ENCODE results near the gene AFF3.

Gene AFF3

DNA sequence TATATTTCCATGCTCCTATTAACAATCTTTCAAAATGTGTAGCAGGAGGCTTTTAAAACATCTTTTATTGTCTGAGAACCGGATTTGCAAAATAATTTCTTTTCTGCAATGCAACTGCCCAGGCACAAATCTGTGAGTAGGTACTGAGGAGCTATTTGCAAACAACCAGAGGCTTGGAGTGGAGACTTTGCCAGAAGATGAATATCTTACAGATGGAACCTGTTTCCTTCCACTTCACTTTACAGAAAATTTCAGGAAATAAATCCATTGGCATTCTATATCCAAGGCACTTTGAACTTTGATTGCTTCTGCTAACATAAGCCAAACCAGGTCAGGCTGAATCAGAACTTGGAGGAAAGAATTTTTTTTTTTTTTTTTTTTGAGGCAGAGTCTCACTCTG lies 415.2 kb downstream of the AFF3 start:
- DNase-seq, result no peak

DNA sequence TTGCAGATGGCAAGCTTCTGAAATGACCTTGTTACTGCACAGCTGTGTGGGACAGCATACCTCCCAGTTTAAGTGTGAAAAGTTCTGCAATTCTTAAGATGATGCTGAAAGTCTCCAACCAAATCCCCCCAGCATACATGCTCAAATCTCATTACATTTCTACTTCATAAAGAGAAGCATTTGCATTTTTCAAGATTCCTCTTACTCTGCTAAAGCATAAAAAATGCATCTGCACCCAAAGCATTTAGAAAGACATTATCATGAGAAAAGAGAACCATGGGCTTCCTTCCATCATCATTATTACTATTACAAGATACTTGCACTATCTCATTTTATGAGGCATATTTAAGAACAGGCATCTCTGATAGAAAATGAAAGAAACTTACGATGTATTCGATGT lies 415.7 kb downstream of the AFF3 start:
- no peak for DNase-seq

DNA sequence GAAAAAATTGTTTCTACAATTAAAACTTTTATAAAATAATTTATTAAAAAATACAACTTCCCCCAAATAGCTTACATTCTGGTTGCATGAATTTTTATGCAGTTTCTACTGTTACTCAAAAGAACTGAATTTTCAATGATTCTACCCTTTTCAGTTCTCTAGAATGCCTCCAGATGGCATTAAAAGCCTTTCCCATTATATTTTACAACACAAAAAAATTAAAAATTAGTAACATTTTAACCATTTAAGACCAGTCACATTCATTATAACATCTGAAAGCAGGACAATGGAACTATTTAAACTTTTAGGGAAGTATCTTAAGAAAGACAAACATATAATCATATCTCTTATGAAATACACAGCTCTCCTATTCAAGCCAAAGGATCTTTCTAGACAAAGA lies 416.6 kb downstream of the AFF3 start:
- DNase-seq, result no peak

DNA sequence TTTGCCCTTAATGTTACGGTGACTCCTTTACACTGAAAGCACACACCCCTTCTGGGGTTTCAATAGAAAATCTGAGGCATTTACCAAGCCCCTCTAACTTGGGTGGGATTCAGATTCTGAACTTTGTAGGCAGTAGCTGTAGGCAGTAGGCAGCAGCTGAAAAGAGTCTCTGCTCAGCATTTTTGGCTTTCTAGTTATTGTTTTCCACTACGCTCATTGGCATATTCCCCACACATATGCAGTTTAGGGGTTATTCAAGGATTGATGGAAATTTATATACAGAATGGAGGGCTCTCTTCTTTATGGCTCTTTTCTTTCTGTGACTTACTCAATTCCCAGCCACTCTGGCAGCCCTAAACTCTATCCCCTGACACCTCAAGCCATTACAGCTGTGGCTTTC lies 419.9 kb downstream of the AFF3 start:
- no peak for DNase-seq

DNA sequence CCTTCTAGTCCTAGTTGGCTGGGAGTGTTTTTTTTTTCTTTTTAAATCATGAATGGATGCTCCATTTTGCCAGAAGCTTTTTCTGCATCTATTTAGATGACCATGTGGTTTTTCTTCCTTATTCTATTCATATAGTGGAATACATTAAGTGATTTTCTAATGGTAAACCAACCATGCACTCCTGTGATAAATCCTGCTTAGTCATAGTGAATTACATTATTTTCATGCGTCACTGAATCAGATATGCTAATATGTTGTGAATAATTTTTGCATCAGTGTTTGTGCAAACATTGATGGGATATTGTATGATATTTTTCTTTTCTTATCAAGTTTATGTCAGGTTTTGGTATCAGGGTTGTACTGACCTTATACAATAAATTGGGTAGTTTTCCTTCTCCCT lies 423.3 kb downstream of the AFF3 start:
- no peak for DNase-seq

DNA sequence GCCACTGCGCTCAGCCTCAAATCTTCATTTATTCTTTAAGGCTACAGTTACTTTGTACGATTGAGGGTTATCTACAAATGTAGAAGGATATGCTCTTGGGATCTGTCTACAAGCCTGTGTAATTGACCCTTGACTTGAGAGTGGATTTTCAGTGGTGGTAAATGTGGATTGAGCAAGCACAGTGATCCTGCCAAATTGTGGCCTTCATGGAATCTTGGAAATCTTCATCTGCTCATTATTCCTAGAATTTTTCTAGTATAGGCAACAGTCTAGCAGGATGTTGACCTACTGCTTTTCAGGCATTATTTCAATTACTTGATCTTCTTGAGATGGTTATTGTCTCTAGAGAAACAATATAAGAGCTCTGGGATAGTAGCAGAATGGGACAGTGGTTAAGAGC lies 426.4 kb downstream of the AFF3 start:
- DNase-seq, result no peak

DNA sequence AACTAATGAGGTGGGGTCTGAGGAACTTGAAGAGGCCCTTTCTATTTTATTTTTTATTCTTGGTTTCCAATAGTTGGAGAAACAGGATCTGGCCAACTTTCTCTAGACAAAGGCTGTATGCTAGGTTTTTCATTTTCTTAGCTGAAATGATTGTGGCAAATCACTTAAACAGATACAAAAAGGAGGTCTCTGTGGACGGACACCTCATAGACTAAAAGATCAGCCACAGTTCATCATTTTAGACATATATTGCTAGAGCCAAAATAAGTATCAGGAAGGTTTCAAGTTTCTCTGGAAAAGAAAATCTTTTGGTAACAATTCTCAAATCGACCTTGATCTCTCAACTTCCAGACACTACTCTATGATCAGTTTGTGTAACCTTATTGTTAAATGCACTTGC lies 428.0 kb downstream of the AFF3 start:
- DNase-seq, result no peak

DNA sequence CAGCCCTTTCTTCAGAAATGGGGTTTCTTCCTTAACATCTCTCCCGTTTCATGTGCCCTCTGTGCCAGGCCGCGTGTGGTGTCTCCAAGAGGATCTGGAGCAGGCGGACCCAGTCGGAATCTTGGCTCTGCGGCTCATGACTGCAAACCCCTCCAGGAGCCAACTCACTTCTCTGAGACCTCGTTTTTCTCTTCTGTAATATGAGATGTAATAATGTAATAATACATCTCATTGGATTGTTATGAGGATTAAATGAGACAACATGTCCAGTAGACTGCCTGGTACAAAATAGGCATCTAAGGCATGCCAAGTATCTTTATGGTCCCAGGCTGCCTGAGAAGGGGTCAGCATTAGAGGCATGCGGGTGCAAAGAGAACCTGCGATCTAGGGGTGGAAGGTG lies 431.2 kb downstream of the AFF3 start:
- DNase-seq, result no peak

DNA sequence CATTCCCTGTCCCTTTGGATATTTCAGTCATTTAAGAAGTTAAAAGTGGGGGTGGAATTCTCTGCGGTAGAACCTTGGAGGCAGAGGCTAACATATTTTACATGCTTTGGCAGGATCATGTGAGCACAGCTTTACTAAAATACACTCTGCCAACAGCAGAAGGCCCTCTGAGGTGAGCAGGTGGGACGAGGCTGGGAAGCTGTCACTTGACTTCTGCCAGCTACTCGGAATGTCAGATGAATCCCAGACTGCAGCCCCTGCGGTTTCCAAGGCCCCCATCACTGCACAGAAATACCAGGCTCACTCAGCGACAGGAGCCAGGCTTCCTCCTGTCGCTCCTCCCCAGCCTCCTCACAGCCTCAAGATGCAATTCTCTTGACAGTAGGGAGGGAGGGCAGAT lies 431.7 kb downstream of the AFF3 start:
- no peak for DNase-seq

DNA sequence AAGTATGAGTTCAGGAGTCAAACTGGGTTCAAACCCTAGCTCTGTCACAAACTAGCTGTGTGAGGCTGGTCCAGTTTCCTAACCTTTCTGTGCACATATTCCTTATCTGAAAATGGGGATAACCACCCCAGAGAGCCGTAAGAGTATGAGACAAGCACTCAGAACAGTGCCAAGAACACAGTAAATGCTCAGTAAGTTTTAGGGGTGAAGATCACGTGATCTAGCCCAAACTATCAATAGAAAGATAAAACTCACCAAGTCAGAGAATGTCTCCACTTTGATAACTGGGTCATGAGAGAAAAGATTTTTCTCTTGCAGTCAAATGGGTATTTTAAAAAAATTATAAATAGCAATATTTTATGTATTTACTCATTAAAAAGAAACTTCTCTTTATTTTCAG lies 433.2 kb downstream of the AFF3 start:
- DNase-seq, result no peak

DNA sequence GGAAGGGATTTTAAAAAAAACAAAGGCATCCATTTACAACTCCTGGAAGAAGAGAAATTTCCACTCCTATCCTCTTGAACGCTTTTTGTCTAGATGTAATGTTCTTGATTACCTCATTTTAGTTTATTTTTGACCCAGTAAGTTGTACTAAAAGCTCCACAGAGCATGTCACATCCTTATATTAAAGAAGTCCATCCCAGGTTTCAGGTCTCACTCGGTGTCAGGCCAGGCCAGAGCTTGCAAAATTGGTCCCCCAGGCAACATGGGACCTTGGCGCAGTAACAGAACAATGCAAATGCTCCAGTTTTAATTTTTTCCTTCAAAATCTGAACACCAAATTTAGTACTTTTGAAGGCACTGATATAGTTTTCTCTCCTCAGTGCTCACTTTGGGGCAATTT lies 434.2 kb downstream of the AFF3 start:
- DNase-seq, result no peak

DNA sequence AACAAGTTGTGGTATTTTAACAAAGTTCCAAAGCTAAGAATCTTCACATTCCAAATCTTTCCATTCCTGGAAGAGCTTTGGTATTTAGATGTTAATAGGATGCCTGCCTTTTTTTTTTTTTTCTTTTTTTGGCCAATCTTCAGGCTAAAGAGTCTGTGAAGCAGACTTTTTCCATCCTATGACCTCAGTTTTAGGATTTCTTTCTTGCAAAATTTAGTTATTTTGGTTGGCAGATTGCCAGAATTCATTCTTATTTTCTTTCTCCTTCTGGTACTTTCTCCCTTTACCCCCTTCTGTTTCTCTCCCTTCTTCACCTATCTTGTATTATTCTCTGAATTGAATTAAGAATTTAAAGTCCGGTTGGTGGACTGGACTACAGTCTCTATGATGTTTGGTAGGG lies 434.8 kb downstream of the AFF3 start:
- no peak for DNase-seq

DNA sequence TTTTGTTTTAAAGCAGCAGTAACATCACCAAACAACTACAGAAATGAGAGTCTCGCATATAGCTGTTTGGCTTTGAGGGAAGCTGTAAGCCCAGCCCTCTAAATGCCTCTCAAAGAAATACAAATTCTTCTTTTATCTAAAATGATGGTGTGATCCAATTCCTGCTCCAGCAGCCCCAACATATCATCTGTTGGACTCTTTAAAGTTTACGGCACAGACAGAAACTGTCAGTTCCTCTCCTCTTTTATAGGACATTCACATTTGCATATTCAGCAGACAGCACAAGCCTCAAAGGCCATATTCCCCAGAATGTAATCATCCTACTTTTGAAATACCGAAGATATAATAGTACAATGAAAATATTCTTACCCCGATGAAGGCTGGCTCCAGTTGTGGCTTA lies 435.7 kb downstream of the AFF3 start:
- no peak for DNase-seq

DNA sequence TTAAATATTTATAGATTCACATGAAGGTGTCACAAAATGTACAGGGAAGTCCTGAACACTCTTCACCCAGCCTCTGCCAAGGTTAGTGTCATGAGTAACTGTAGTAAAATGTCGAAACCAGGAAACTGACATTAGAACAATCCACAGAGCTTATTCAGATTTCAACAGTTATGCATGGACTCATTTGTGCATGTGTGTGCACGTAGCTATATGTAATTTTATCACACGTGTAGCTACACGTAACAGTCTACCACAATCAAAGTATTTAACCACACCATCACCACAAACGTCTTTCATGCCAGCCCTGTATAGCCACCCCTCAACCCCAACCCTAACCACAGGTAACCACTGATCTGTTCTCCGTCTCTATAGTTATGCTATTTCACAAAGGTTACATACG lies 440.9 kb downstream of the AFF3 start:
- no peak for DNase-seq

DNA sequence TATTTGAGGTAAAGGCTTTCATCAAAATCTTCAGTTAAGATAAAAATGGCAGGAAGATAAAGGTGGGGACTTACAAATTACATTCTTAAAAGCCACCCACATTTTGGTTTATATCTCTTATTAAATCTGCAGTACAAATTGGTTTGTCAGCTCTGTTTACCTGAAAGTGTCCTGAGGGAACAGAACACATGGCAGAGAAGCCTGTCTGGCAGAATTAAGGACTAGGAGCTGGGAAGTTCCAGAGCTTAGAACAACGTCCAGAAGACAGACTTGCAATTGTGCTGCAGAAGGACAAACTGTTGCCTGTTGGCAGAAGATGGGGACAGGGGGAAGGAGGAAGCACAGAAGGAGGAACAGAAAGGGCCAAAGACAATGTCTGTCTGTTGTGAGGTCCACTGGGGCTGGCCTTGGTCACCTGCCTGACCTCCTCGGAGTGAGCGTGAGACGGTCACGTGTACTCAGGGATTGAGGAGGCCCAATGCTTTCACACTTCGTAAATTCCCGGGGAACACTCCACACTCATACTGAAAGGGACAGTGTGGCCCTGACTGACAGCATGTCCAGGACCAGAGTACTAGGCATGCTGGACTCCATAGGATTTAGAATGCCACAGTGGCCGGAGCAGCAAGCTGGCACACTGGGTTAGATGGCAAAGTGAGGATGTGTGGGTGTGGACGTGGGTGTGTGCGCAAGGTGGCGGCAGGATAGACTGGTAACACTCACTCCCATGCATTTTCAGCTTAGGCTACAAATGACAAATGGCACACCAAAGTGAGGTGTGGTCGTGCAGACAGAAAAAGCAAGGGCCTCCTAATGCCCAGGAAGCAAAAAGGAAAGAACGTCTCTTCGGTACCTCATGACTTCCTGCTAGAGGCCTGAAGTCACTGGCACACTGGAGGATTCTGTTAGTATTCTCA lies 441.6 kb downstream of the AFF3 start:
- DNase-seq, result no peak

DNA sequence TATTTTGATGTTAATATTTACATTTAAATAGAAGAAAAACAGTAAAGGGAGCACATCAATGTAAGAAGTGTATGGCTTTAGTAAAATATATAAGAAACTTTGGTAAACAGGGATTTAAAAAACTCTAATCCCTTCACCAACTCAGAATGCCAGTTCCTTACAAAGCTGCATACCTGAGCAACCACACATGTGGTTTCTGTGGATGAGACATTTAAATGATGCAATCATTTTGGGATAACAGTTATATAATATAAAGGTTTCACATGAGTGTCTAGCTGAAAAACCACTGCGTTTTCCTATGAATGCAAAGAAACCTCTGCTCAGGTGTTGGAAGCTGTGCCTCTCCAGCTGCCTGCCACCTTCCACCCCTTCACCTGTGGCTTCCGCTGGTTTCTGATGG lies 443.5 kb downstream of the AFF3 start:
- no peak for DNase-seq

DNA sequence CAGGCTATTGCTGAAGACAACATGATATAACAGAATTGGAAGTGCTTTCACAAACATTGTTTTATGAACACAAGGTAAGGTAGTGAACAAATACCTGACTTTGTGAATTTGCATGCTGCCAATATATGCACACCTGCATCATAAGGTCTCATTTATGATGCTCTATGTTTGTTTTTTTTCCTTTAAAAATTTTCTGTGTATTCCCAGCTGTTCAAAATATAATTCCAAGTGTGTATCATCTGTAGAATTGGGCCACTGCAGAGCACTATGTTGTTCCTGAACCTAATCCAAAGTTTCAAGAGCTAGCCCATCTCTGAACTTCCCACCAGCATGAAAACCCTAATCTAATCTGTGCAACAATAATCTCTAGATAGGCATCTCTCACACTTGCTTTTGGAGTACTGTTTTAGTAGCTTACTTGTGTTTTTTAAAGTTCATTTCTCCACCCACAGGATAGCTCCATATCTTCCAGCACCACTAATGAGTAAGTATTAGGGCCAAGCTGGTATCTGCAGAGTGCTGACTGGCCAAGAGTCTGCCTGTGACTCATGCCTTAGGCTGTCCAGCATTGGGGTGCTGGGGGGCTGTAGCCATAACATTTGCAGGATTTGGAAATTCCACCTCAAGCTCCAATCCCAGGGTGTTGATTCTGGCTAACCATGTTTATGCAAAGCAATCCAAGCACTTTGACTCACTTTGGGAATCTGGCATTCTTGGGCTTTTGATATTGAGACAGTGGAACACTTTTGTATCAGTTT lies 444.4 kb downstream of the AFF3 start:
- DNase-seq, result no peak

DNA sequence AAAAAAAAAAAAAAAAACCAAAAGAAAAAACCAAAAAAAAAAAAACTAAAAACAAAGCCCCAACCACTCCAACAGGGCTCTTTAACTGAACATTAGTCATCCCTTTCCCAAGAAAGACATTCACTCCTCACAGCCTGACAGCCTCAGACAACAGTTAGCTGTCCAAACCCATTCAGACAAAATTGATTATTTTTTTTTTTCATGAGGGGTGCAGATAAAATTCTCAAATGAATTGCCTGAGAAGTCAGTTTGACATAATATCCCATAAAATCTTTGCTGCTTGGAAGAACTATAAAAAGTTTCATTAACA lies 446.5 kb downstream of the AFF3 start:
- DNase-seq, result no peak

DNA sequence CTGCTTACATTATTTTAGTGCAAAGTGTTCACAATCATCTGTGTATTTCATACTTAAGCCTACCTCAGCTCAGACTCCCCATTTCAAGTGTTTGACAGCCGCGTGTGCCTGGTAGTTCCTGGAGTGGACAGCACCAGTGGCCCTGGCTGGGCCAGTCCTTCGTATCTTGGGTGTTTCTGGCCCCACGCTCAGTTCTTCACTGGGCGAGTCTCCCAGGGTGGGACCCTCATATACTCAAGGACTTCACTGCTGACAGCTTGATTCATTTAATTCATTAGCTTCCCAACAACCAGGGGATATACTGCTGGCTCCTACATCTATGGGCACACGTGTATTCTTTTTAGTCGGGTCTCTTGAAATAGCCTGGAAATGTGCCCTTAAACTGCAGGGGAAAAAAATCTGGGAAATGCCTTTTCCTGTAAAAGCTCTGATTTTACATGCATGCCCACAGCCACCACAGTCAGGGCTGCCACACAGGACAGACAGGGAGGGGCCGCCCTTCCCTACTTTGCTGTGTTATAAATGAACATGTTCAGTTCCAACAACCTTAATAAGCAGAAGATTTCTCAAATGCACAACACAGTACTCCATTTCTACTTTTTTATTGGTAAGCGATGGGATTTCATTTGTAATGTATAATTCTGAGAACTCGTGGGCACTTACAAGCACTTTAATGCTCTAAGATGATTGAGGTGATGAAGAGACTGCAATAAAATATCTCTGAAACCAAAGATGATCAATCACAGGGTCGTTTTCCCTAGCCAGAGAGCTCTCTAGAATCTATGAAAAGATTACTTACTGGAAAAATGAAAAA lies 447.1 kb downstream of the AFF3 start:
- DNase-seq, result no peak

DNA sequence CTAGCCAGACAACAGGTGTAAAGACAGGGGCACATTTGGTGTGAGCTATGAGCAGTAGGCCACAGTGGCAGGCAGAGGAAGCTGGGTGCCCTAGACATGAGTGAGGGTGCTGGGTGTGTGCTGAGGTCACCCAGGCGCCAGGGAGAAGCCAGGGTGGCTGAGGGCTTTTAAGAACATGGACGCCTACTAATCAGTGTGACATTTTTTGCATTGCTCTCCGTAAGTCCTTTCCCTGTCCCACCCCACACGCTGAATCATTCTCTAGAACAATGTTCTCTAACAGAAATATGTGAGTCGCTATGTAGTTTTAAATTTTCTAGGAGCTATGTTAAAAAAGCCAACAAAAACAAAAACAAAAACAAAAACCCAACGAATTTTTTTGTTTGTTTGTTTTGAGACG lies 448.1 kb downstream of the AFF3 start:
- no peak for DNase-seq

DNA sequence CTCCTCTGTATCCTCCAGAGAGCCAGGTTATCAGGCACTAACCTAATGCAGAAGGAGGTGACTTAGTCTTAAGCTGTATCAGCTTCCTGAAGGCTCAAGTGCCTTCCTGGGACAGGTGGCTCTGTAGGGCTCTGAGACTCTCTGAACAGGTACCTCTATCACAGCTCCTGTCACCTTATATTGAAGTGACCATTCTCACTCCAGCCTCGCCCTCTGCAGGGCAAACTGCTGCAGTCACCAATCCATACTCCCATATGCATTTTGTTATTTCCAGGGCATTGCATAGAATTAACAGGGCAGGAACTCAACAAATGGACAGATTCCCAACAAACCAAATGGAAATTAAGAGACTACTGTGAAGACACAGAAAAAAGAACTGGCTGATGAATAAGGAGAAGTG lies 449.6 kb downstream of the AFF3 start:
- no peak for DNase-seq

DNA sequence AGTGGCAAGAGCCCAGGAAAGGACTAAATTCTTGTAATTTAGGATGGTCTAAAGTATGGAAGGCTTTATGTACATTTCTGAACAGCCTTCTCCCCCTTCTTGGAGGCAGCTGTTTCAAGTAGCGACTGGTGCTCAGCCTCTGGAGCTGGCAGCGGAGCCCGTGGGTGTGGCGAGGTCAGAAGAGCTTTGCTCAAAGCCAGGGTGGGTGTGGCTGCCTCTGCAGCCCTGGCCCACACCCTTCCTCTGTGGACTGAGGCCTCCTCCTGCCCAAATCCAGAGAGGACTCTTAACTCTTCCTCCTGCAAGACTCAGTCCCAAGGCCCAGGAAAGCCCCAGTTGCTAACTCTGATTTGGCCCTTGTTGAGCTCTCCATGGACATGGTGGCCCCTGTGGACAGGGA lies 450.5 kb downstream of the AFF3 start:
- no peak for DNase-seq

DNA sequence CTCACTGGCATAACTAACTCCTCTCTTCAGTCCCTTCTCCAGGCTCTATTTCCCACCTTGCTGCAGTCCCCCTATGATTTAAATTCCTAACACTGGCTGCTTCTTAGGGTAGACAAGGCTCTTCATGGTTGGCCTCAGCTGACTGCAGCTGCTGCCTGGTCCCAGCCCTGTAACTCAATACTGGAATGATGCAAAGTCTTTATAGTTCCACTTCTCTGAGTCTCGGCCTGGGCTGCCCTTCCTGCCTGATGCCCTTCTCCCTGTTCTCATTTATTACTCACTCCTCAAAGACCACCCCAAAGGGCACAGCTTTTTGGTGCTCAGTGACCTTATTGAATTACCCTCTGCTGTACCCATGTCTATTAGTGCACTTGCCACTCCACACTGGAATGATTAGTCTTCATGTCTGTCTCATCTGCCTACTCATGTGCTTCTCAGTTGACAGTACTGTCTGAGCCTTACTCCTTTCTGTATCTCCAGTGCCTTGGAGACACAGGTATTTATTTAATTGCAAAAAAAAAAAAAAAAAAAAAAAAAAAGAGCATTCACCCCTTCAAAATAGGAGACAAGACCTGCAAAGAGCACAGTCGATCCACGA lies 453.1 kb downstream of the AFF3 start:
- no peak for DNase-seq

Measured in stimulated activated naive CD4-positive, alpha-beta T cell (primary cell).